DND-41 (cell line): ENCODE results near the gene TRIM44.

ENCODE experiments used
- ATAC-seq: fragments of 200-7000 bp; cut with Tn5 transposase; 3 replicates; pipeline ENCODE4 v1.9.1; 2021; ENCODE audit warnings: low read depth; ENCODE audit not compliant: insufficient read depth
- DNase-seq: peaks from one replicate; pipeline ENCODE4 v3.0.0-alpha.2; 2020
- H2AFZ ChIP-seq: 2 replicates; pipeline ENCODE4 v1.6.0; 2012; ENCODE audit warnings: low read depth, low read length
- H3K27ac ChIP-seq: 2 replicates; pipeline ENCODE4 v1.5.1; 2012; ENCODE audit warnings: low read length, inconsistent platforms
- H3K27me3 ChIP-seq: fragments of 200-600 bp; sonication (generic); 2 replicates; pipeline ENCODE4 v1.6.0; 2012; ENCODE audit warnings: low read length, mild to moderate bottlenecking, inconsistent platforms; ENCODE audit not compliant: insufficient read depth, poor library complexity
- H3K36me3 ChIP-seq: 2 replicates; pipeline ENCODE4 v1.5.1; 2012; ENCODE audit warnings: low read length, inconsistent platforms; ENCODE audit not compliant: insufficient read depth
- H3K4me1 ChIP-seq: 2 replicates; pipeline ENCODE4 v1.5.1; 2012; ENCODE audit warnings: mild to moderate bottlenecking, low read length; ENCODE audit not compliant: insufficient read depth
- H3K4me2 ChIP-seq: 2 replicates; pipeline ENCODE4 v1.6.0; 2012; ENCODE audit warnings: mild to moderate bottlenecking, moderate library complexity, low read length, inconsistent platforms; ENCODE audit not compliant: insufficient read depth
- H3K4me3 ChIP-seq, 2 experiments: fragments of 200-600 bp in 1 of 2; shearing (Covaris generic) in 1 of 2; 2 replicates each; pipeline ENCODE4 v1.5.1; 2012 to 2016; ENCODE audit warnings: inconsistent platforms in 2 of 2, low read length in 2 of 2, mild to moderate bottlenecking in 2 of 2, low read depth in 1 of 2, moderate library complexity in 1 of 2
- H3K79me2 ChIP-seq: 2 replicates; pipeline ENCODE4 v1.6.0; 2012; ENCODE audit warnings: low read length, inconsistent platforms; ENCODE audit not compliant: insufficient read depth
- H3K9ac ChIP-seq: 2 replicates; pipeline ENCODE4 v1.6.0; 2012; ENCODE audit warnings: low read depth, mild to moderate bottlenecking, inconsistent platforms, low read length, moderate library complexity
- H3K9me3 ChIP-seq: 2 replicates; pipeline ENCODE4 v1.5.1; 2012; ENCODE audit warnings: low read length, moderate library complexity, mild to moderate bottlenecking, inconsistent platforms; ENCODE audit not compliant: insufficient read depth, severe bottlenecking
- H4K20me1 ChIP-seq: 2 replicates; pipeline ENCODE4 v1.6.0; 2012; ENCODE audit warnings: low read length; ENCODE audit not compliant: insufficient read depth
- EZH2 ChIP-seq: IDR thresholded peaks from 3 replicates; pipeline ENCODE4 v1.6.1; 2012; ENCODE audit warnings: borderline replicate concordance, low read depth, mild to moderate bottlenecking, moderate library complexity, low read length, inconsistent platforms; ENCODE audit not compliant: severe bottlenecking
- TF ChIP-seq, protein P1 (sequence below): IDR thresholded peaks from 2 replicates; pipeline ENCODE4 v1.5.1; 2012; ENCODE audit warnings: borderline replicate concordance, low read length, moderate library complexity, mild to moderate bottlenecking; ENCODE audit not compliant: poor library complexity, severe bottlenecking; ENCODE audit errors: extremely low read depth

The TRIM44 gene, protein sequence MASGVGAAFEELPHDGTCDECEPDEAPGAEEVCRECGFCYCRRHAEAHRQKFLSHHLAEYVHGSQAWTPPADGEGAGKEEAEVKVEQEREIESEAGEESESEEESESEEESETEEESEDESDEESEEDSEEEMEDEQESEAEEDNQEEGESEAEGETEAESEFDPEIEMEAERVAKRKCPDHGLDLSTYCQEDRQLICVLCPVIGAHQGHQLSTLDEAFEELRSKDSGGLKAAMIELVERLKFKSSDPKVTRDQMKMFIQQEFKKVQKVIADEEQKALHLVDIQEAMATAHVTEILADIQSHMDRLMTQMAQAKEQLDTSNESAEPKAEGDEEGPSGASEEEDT

DNA sequence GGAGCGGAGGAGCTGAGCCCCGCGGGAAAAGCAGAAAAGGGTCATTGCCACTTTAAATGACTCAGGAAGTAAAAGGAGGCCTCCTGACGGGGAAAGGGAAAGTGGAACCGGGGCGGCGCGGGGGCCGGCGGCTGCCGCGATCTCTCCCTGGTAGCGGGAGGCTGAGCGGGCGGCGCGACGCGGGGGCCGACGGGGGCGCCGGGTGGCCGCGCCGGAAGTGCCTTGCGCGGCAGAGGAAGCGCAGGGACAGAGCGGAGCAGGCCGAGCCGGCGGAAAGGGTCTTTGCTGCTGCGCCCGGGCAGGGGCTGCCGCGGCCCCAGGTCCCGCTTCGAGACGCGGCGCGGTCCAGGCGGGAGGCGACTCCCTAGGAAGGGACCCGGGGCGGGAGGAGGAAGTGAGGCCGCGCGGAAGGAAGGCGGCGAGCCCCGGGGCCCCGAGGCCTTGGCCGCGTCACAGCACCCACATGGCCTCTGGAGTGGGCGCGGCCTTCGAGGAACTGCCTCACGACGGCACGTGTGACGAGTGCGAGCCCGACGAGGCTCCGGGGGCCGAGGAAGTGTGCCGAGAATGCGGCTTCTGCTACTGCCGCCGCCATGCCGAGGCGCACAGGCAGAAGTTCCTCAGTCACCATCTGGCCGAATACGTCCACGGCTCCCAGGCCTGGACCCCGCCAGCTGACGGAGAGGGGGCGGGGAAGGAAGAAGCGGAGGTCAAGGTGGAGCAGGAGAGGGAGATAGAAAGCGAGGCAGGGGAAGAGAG, at the start of gene TRIM44:
Gene TRIM44 (plus strand): TSS at position 127 of the 759 bp plus-strand sequence. CDS start 337 bp downstream, at position 464.
- TF ChIP-seq, protein P1, sequence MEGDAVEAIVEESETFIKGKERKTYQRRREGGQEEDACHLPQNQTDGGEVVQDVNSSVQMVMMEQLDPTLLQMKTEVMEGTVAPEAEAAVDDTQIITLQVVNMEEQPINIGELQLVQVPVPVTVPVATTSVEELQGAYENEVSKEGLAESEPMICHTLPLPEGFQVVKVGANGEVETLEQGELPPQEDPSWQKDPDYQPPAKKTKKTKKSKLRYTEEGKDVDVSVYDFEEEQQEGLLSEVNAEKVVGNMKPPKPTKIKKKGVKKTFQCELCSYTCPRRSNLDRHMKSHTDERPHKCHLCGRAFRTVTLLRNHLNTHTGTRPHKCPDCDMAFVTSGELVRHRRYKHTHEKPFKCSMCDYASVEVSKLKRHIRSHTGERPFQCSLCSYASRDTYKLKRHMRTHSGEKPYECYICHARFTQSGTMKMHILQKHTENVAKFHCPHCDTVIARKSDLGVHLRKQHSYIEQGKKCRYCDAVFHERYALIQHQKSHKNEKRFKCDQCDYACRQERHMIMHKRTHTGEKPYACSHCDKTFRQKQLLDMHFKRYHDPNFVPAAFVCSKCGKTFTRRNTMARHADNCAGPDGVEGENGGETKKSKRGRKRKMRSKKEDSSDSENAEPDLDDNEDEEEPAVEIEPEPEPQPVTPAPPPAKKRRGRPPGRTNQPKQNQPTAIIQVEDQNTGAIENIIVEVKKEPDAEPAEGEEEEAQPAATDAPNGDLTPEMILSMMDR: no peak
- TF ChIP-seq EZH2: no peak
- H3K4me3 ChIP-seq: peak within 1 kb of the TSS; percentile 13 to 59; a peak in 3 of 4 replicates
- peaks cover 7% of the 10 kb centered on the region for H3K9me3 ChIP-seq
- no peaks in the 10 kb centered on the region for H3K36me3 ChIP-seq
- H2AFZ ChIP-seq: peak within 1 kb of the TSS; percentile 82
- DNase-seq (peak; percentile 71), ATAC-seq (peak; percentile 93)
- H3K9ac ChIP-seq: peak within 1 kb of the TSS; percentile 48
- peak within 1 kb of the TSS; percentile 18; the same call in 1 of the 2 replicates for H3K27ac ChIP-seq
- H4K20me1 ChIP-seq: no peaks in the 10 kb centered on the region
- H3K4me2 ChIP-seq: peak within 1 kb of the TSS; percentile 67
- no peaks in the 10 kb centered on the region for H3K27me3 ChIP-seq
- H3K79me2 ChIP-seq: 0 out of 2 replicates have a peak, but pooled peaks cover 3% of the 10 kb centered on the region
- peaks cover 17% of the 10 kb centered on the region for H3K4me1 ChIP-seq

DNA sequence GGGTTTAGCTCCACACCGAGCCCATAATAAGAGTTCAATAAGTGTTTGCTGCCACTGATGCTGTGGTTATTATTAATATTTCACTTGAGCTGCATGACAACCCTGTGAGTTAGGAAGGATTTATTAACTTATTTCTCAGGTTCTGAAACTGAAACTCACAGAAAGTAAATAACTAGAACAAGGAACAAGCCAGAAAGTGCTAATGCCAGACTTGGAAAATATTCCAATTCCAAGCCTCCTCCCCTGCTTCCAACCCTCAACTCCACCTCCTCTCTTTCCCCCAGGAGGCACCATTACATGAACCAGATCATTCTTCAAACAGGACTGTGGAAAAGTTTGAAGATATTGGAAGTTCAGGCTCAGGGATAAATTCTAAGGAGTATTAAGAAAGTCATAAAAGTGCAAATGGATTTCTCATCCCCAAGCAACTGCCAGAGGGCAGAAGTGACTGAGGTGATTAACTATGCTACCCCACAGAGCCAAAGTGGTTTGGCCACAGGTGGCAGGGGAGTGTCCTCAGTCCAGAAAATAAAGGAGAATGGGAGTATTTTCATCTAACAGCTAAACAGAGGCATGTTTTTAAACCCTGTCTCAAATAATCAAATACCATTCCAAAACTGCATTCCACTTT, 47.5 kb upstream of the TRIM44 start:
- no peak for ATAC-seq
- Histone ChIP-seq H3K9ac (no peak overlapping the region), H3K27ac (no peak overlapping the region), H3K4me1 (no peaks in the 10 kb centered on the region), H3K4me2 (no peak overlapping the region), H4K20me1 (no peaks in the 10 kb centered on the region), H2AFZ (no peak overlapping the region), H3K27me3 (no peaks in the 10 kb centered on the region), H3K4me3 (no peak overlapping the region), H3K9me3 (no peaks in the 10 kb centered on the region), H3K36me3 (no peaks in the 10 kb centered on the region), H3K79me2 (no peaks in the 10 kb centered on the region)
- DNase-seq: no peak
- no peak for TF ChIP-seq EZH2
- TF ChIP-seq, protein P1: no peak

DNA sequence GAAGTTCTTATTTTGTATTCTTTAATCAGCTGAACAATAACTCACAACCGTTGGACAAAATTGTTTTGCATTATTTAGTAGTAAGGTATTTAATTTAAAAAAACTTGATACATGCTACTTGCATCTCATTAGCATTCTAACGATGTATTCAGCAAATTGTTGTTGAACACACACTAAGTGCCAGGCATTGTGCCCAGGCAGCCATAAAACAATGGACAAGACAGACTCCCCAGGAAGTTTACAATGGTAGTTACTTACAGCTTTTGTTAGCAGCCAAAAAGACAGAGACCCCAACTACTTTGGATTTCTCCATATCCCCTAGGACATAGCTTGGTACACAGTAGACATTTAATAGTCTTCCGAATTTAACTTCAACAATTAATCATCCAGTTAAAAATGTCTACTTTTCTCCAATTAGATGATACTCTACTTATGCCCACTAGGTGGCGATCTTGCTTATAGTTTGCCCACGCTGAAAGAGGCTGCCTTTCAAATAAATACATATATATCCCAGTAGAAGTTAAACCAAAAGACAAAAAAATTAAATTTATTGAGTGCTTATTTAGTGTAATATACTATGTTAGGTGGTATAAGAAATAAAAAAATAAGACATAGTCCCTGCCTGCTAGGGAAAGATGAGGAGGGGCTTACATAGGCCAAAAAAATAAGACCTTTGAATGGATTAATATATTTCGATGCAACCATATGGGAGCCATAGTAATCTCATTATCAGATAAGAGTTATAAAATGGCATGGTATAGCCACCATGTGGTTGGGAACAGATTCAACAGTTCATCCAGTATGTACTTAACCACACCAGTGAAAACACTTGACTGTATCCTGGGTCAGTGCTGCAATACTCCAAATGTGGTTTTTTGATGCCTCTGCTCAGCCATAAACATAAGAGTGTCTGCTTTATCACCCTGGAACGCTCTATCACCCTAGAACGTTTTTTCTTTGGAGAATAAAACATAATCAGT, 46.4 kb upstream of the TRIM44 start:
- Histone ChIP-seq H3K9ac (no peak overlapping the region), H3K36me3 (no peaks in the 10 kb centered on the region), H4K20me1 (no peaks in the 10 kb centered on the region), H3K79me2 (no peaks in the 10 kb centered on the region), H3K27ac (no peak overlapping the region), H2AFZ (no peak overlapping the region), H3K4me2 (no peak overlapping the region), H3K9me3 (no peaks in the 10 kb centered on the region), H3K27me3 (peaks cover 3% of the 10 kb centered on the region), H3K4me1 (no peaks in the 10 kb centered on the region), H3K4me3 (no peak overlapping the region)
- TF ChIP-seq, protein P1: peak; percentile 82
- TF ChIP-seq EZH2: no peak
- DNase-seq (no peak), ATAC-seq (peak; percentile 76)
